SK-N-SH treated with all-trans-retinoic acid at 6 μM for 48 hours (cell line): ENCODE data around the gene METTL13.

Experiments used
- ARNTL ChIP-seq: fragments of 450-650 bp; formaldehyde crosslinking; IDR thresholded peaks from 2 replicates; pipeline ENCODE4 v1.5.0; 2020; ENCODE audit warnings: low read depth, mild to moderate bottlenecking, moderate library complexity, borderline replicate concordance
- BACH2 ChIP-seq: fragments of 250-450 bp; sonication (Bioruptor Pico); IDR thresholded peaks from 2 replicates; pipeline ENCODE4 v1.9.0; 2021; ENCODE audit warnings: mild to moderate bottlenecking, borderline replicate concordance
- GLIS3 ChIP-seq: fragments of 250-450 bp; sonication (Bioruptor Pico); IDR thresholded peaks from 2 replicates; pipeline ENCODE4 v1.5.0; 2020; ENCODE audit warnings: mild to moderate bottlenecking, moderate library complexity
- PPARA ChIP-seq: fragments of 250-450 bp; sonication (Bioruptor Pico); IDR thresholded peaks from 2 replicates; pipeline ENCODE4 v1.5.0; 2020; ENCODE audit warnings: mild to moderate bottlenecking, borderline replicate concordance
- RARB ChIP-seq: fragments of 250-450 bp; sonication (Bioruptor Pico); IDR thresholded peaks from 2 replicates; pipeline ENCODE4 v1.8.0; 2021; ENCODE audit warnings: mild to moderate bottlenecking, moderate library complexity
- ZFP30 ChIP-seq: fragments of 450-650 bp; formaldehyde crosslinking; IDR thresholded peaks from 2 replicates; pipeline ENCODE4 v1.5.0; 2022; ENCODE audit warnings: mild to moderate bottlenecking, moderate library complexity
- ZNF70 ChIP-seq: fragments of 450-650 bp; formaldehyde crosslinking; IDR thresholded peaks from 2 replicates; pipeline ENCODE4 v1.5.0; 2020; ENCODE audit warnings: mild to moderate bottlenecking, moderate library complexity
- TF ChIP-seq, protein P1 (sequence below): fragments of 250-450 bp; sonication (Bioruptor Pico); IDR thresholded peaks from 2 replicates; pipeline ENCODE4 v1.5.1; 2021; ENCODE audit warnings: mild to moderate bottlenecking, moderate library complexity
- TF ChIP-seq, protein P2 (sequence below): fragments of 250-450 bp; sonication (Bioruptor Pico); IDR thresholded peaks from 2 replicates; pipeline ENCODE4 v1.8.0; 2020; ENCODE audit warnings: mild to moderate bottlenecking, moderate library complexity, borderline replicate concordance
- TF ChIP-seq, protein P3 (sequence below): fragments of 250-450 bp; sonication (Bioruptor Pico); IDR thresholded peaks from 2 replicates; pipeline ENCODE4 v1.5.1; 2020; ENCODE audit warnings: low read depth, mild to moderate bottlenecking, moderate library complexity

DNA sequence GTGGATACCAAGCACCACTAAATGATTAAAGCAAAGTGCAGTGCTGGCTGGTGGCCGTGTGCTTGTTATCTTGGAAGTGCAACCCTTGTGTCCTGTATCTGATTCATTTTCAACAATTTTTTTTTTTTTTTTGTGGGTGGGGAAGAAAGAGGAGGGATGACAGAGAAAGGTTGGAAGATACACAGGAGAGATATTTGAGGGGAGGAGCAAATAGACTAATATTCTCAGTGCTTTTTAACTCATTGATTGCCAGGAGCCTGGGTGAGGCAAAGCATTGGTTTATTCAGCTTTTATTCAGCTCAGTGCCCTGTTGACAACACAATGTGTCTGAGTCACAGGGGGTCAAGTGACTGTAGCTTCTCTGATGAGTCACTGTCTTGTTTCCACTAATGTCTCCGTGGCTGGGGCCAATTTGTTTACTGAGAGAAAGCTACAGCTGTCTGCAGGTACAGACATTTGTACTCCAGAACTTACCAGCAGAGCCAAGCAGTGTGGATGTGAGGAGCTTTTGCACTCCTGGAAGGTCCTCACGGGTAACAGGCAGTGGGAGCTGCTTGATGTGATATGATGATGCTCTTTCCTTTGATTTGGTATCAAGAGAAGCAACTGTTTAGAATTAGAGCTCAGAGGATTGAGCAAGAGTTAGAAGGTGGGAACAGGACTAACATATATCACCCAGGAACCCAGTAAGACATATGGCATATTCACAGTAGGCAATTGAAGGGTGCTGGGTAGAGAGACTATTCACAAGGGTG is 36.2 kb downstream of the METTL13 start:
- TF ChIP-seq, protein P1, sequence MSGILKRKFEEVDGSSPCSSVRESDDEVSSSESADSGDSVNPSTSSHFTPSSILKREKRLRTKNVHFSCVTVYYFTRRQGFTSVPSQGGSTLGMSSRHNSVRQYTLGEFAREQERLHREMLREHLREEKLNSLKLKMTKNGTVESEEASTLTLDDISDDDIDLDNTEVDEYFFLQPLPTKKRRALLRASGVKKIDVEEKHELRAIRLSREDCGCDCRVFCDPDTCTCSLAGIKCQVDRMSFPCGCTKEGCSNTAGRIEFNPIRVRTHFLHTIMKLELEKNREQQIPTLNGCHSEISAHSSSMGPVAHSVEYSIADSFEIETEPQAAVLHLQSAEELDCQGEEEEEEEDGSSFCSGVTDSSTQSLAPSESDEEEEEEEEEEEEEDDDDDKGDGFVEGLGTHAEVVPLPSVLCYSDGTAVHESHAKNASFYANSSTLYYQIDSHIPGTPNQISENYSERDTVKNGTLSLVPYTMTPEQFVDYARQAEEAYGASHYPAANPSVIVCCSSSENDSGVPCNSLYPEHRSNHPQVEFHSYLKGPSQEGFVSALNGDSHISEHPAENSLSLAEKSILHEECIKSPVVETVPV: no peak
- TF ChIP-seq ARNTL (CRISPR knock-in tag): no peak
- TF ChIP-seq, protein P2, sequence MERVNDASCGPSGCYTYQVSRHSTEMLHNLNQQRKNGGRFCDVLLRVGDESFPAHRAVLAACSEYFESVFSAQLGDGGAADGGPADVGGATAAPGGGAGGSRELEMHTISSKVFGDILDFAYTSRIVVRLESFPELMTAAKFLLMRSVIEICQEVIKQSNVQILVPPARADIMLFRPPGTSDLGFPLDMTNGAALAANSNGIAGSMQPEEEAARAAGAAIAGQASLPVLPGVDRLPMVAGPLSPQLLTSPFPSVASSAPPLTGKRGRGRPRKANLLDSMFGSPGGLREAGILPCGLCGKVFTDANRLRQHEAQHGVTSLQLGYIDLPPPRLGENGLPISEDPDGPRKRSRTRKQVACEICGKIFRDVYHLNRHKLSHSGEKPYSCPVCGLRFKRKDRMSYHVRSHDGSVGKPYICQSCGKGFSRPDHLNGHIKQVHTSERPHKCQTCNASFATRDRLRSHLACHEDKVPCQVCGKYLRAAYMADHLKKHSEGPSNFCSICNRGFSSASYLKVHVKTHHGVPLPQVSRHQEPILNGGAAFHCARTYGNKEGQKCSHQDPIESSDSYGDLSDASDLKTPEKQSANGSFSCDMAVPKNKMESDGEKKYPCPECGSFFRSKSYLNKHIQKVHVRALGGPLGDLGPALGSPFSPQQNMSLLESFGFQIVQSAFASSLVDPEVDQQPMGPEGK: no peak
- TF ChIP-seq GLIS3: no peak
- TF ChIP-seq PPARA (CRISPR knock-in tag): no peak
- no peak for TF ChIP-seq ZFP30 (CRISPR knock-in tag)
- TF ChIP-seq ZNF70 (CRISPR knock-in tag): no peak
- TF ChIP-seq RARB (CRISPR knock-in tag): no peak
- TF ChIP-seq, protein P3, sequence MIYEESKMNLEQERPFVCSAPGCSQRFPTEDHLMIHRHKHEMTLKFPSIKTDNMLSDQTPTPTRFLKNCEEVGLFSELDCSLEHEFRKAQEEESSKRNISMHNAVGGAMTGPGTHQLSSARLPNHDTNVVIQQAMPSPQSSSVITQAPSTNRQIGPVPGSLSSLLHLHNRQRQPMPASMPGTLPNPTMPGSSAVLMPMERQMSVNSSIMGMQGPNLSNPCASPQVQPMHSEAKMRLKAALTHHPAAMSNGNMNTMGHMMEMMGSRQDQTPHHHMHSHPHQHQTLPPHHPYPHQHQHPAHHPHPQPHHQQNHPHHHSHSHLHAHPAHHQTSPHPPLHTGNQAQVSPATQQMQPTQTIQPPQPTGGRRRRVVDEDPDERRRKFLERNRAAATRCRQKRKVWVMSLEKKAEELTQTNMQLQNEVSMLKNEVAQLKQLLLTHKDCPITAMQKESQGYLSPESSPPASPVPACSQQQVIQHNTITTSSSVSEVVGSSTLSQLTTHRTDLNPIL (CRISPR knock-in tag): no peak
- TF ChIP-seq BACH2 (CRISPR knock-in tag): no peak
